Measurements from ENCODE around the gene PRR7.
A peak's percentile ranks its signal among the peaks of the same experiment; 100 is the strongest.
"Not testable (repeated sequence)": the region's sequence is repeated elsewhere in the genome, so short reads cannot be mapped to it uniquely, and the experiment has no call there.

The PRR7 gene
- 3.4 to 8.2 reads per million in 2 experiments for total RNA-seq

GRCh38 chr5:177446200-177447065 lies at the start of gene PRR7:
PRR7 (plus strand) TSS chr5:177446814; CDS start chr5:177455068, 8,254 bp downstream.
- DNase-seq (ENCODE audit: low read depth), result peak; percentile 58

- no peak for DNase-seq (ENCODE audit: low read depth)
Observed at GRCh38 chr5:177397875-177398390, 48.7 kb upstream of the PRR7 start.

- no peak for DNase-seq (ENCODE audit: low read depth)
Observed at GRCh38 chr5:177399997-177400868, 46.4 kb upstream of the PRR7 start, which contains the start of gene PFN3. PFN3 (minus strand) TSS chr5:177400661; CDS start chr5:177400576, 85 bp downstream.

- DNase-seq (ENCODE audit: low read depth), result peak; percentile 63
Observed at GRCh38 chr5:177402271-177403043, 44.2 kb upstream of the PRR7 start.

GRCh38 chr5:177403102-177403791 lies 43.4 kb upstream of the PRR7 start:
- peak; percentile 52 for DNase-seq (ENCODE audit: low read depth)

GRCh38 chr5:177403792-177404640 lies 42.6 kb upstream of the PRR7 start:
- DNase-seq (ENCODE audit: low read depth), result peak; percentile 75

- no peak for DNase-seq (ENCODE audit: low read depth)
Observed at GRCh38 chr5:177404641-177405179, 41.9 kb upstream of the PRR7 start.

- DNase-seq (ENCODE audit: low read depth), result no peak
Observed at GRCh38 chr5:177405312-177405711, 41.3 kb upstream of the PRR7 start.

GRCh38 chr5:177405805-177406204 lies 40.8 kb upstream of the PRR7 start:
- no peak for DNase-seq (ENCODE audit: low read depth)

- no peak for DNase-seq (ENCODE audit: low read depth)
Observed at GRCh38 chr5:177409043-177409801, 37.4 kb upstream of the PRR7 start, which contains the start of gene F12. F12 (minus strand) TSS chr5:177409564; CDS start chr5:177409527, 37 bp downstream.

- DNase-seq (ENCODE audit: low read depth), result no peak
Observed at GRCh38 chr5:177410575-177410974, 36.0 kb upstream of the PRR7 start.

GRCh38 chr5:177412603-177413233 lies 33.9 kb upstream of the PRR7 start:
- no peak for DNase-seq (ENCODE audit: low read depth)

GRCh38 chr5:177414481-177414880 lies 32.1 kb upstream of the PRR7 start:
- DNase-seq (ENCODE audit: low read depth), result no peak

GRCh38 chr5:177417081-177417480 lies 29.5 kb upstream of the PRR7 start:
- DNase-seq (ENCODE audit: low read depth), result not testable (repeated sequence)

- no peak for DNase-seq (ENCODE audit: low read depth)
Observed at GRCh38 chr5:177419046-177419445, 27.6 kb upstream of the PRR7 start.

GRCh38 chr5:177420472-177420871 lies 26.1 kb upstream of the PRR7 start:
- DNase-seq (ENCODE audit: low read depth), result not testable (repeated sequence)

- DNase-seq (ENCODE audit: low read depth), result no peak
Observed at GRCh38 chr5:177421062-177421798, 25.4 kb upstream of the PRR7 start.

GRCh38 chr5:177423671-177424070 lies 22.9 kb upstream of the PRR7 start:
- DNase-seq (ENCODE audit: low read depth), result no peak
